GM21515 (cell line): ENCODE measurements around the gene CD300H.
"Not testable (repeated sequence)": the region's sequence is repeated elsewhere in the genome, so short reads cannot be mapped to it uniquely, and the experiment has no call there.

ENCODE experiments used
- ATAC-seq: cut with Tn5 transposase; IDR thresholded peaks from one replicate; pipeline ENCODE4 v1.9.1; 2021; ENCODE audit not compliant: unreplicated experiment

The CD300H gene

GRCh38 chr17:74528491-74529199 is 38.7 kb downstream of the CD300H start:
- ATAC-seq, result peak; percentile 69

- no peak for ATAC-seq
Observed at GRCh38 chr17:74527756-74528155, 39.6 kb downstream of the CD300H start.

- no peak for ATAC-seq
Observed at GRCh38 chr17:74527081-74527480, 40.2 kb downstream of the CD300H start.

GRCh38 chr17:74526681-74527080 is 40.6 kb downstream of the CD300H start:
- no peak for ATAC-seq

DNA sequence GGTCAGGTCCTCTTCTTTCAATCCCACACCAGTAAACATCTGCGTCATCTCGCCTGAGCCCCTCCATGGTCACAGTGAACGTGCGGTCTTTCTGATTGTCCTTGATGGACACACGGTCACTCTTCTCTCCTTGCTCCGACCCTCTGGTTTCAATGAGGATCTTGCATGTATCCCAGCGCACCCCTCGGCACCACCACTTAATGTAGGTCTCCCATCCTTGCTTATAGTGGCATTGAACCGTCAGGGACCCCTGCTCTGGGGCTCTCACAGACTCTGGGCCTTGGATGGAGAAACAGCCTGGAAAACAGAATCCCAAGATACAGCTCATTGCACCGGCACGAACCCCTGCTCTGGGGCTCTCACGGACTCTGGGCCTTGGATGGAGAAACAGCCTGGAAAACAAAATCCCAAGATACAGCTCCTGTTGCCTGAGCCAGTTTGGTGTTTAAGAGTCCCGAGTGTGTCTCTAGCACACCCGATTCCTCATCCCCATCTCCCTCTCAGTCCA is 41.5 kb downstream of the CD300H start:
- ATAC-seq, result no peak

DNA sequence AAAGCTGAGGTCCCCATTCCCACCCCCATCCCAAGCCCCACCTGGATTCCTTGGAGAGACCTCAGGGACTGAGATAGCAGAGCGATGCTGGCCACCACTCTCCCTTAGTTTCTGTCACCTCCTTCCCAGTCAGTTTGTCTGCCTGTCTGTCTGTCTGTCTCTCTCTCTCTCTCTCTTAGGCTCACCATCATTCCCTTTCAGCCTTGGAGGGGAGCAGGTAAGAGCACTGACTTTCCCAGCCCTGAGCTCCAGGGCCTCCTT is 41.9 kb downstream of the CD300H start:
- no peak for ATAC-seq

GRCh38 chr17:74524653-74525464 is 42.5 kb downstream of the CD300H start:
- ATAC-seq, result no peak

GRCh38 chr17:74523308-74523707 is 44.0 kb downstream of the CD300H start:
- no peak for ATAC-seq

DNA sequence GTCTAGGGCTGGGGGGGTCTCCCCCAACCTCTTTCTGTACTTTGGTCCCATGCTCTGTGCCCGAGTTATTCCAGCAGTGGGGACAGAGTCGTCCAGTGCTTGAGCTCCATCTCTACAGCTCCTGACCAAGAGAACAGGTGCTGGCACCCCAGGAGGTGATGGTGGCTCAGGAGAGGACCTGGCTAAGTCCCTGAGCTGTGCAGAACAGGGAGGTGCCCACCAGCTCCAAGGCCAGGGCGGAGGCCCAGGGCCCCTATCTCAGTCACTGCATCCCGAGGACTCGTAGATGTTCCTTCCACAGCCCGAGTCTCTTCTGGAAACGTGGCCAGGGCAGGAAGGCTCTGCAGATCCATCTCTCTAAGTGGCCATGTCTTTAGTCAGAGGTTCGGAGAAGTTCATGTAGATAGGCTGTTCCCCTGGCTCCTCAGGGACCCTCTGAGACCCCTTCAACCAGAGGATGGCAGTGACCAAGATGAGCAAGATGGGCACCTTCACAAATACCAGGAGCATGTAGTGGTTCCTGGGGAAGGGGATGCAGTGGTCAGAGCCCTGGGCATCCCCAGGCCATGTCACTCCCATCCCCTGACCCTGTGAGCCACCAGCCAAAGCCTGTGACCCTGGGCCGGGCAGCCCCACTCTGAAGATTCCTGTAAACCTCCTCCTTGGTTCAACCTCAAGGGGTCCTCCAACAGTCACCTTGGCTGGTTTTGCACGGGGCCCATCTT is 44.8 kb downstream of the CD300H start:
- ATAC-seq, result no peak

DNA sequence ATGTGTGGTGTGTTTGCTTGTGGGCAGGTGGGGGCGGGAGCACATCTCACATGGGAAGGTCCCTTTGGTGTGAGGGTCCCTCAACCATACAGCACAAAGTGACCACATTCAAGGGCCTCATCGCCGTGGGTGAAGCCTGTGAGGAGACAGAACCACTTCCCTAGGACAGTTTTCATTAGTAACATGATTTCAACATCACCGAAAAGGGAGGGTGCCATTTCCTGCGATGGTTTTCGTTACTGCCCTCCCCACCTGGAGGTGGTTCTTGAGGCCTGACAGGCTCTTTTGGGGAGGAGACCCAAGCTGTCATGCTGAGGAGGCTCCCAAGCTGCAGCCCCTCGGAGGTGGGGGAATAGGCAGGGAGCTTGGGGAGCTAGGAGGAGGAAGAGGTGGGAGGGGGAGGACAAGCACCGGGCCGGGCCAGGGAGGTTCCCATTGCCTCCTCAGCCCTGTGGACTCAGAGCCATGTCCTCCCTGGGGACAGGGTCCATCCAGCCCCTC is 45.6 kb downstream of the CD300H start:
- ATAC-seq, result no peak

DNA sequence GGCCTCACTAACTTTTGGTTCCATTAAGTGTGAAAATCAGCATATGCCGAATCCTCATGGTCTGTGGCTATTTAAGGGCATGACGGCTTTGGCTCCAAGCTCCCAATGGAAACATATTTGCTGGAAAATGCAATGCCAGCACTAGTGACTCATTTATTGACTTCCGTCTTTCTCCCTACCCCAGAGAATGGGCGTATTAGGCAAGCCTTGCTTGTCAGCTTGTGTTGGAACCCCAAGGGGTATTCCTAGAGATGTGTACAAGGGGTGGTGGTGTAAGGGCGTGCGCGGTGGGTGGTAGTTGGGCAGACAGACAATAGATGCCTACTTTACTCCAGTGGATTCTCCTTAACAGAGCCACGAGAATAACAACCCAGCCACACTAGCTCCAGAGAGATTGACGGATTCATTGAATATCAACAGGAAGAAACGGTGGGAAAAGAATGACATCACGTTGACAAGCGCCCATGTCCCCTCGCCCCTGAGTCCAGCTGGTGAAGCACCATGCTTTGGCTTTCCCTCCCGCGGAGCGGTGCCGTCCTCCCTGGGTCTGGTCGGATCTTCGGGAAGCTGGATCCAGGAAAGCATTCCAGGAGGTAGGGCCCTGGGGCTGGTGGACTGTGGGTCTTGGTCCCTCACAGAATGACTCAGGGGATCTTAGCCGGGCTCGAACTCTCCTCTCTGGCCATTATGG is 46.4 kb downstream of the CD300H start:
- no peak for ATAC-seq

DNA sequence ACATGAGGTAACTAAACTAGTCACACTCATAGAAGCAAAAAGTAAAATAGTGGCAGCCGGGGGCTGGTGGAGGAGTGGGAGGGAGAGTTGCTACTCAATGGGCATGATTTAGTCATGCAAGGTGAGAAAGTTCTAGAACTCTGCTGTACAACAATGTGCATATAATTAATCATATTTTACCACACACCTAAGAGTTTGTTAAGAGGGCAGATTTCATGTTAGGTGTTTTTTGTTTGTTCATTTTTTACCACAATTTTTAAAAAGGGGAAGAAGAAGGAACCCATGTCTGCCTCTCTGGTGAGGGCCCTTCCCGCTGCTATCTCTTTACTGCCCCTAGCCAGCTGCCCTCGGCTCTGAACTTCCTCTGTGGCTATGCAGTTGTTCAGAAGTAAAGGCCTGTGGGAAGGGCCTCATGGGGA is 47.3 kb downstream of the CD300H start:
- ATAC-seq, result no peak

- not testable (repeated sequence) for ATAC-seq
Observed at GRCh38 chr17:74518413-74518981, 48.8 kb downstream of the CD300H start.

DNA sequence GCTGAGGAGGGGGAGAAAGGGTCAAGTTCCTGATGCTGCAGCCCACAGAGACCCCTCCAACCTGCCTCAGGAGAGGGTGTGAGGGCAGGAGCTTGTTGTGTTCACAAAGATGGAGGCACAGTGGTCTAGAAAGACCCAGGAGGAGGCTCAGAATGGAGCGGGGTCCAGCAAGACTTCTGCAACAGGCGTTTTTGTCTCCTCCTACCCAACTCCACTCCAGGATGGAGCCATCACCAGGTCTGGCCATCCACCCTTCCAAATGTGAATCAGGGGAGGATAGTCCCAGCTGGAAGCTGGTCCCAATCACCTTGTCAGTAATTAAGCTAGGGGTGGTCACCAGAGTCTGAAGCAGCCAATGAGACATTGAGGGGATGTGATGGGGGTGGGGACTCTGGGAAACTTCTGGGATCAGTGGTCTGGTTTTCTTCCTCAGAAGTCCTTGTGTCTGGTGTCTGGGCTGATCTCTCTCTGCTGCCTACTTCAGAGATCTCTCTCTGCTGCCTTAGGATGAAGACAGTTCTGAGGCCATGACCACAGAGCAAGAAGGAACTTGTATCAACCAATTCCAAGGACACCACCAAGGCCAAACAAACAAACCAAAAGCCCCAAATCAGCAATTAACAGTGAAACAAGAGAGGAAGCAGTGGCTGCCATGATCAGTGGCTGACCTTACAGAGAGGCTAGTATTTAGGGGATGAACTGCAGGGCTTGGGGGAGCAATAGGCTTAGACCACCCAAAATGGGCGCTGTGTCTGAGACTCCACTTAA is 50.6 kb downstream of the CD300H start:
- ATAC-seq, result no peak

DNA sequence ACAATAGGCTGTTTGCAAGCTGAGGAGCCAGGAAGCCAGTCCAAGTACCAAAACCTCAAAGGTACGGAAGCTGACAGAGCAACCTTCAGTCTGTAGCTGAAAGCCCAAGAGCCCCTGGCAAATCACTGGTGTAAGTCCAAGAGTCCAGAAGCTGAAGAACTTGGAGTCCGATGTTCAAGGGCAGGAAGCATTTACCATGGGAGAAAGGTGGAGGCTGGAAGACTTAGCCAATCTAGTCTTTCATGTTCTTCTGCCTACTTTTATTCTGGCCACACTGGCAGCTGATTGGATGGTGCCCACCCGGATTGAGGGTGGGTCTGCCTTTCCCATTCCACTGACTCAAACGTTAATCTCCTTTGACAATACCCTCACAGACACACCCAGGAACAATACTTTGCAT is 51.4 kb downstream of the CD300H start:
- ATAC-seq, result no peak

DNA sequence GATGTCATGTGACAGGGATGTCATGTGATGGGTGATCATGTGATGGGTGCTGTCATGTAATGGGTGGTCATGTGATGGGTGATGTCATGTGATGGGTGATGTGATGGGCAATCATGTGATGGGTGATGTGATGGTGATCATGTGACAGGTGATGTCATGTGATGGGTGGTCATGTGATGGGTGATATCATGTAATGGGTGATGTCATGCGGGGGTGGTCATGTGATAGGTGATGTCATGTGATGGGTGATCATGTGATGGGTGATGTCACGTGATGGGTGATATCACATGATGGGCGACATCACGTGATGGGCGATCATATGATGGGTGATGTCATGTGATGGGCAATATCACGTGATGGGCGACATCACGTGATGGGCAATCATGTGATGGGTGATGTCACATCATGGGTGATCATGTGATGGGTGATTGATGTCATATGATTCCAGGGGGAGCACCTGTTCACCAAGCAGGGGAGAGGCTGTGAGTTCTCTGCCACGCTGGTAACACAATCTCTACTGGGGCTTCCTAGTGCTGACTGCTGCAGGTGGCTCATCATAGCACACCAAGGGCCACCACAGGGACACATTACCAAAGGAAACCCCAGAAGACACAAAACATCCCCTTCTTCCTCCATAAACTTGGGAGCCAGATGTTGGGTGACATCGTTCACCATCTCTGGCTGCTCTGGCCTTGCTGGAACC is 52.5 kb downstream of the CD300H start:
- ATAC-seq, result no peak

GRCh38 chr17:74513987-74514631 is 53.2 kb downstream of the CD300H start:
- no peak for ATAC-seq

GRCh38 chr17:74512624-74513091 is 54.7 kb downstream of the CD300H start:
- peak; percentile 39 for ATAC-seq

DNA sequence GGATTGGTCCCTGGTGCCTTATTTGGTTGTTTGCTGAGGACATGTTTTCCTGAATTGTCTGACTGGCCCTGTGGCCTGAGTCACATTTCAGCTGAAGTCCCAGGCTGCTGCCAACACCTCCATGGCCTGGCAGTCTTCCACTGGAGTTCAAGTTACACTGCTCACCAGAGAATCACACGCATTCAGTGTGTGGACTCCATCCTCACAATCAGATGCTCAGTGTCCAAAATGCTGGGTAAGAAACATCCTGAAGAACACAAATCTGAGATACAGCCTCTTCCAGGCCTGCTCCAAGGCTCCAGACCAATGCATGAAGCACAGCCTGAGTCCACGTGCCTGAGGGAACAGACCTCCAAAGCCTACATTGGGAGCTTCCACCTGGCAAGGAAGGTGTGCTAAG is 55.3 kb downstream of the CD300H start:
- no peak for ATAC-seq
